HG03097 (cell line): Measurements from ENCODE around the gene TLE6.
A peak's percentile ranks its signal among the peaks of the same experiment; 100 is the strongest.
"Not testable (repeated sequence)": the region's sequence is repeated elsewhere in the genome, so short reads cannot be mapped to it uniquely, and the experiment has no call there.

Experiments used
- ATAC-seq: cut with Tn5 transposase; IDR thresholded peaks from one replicate; pipeline ENCODE4 v1.9.1; 2021; ENCODE audit not compliant: unreplicated experiment, low FRiP score

The TLE6 gene

GRCh38 chr19:2977001-2977745 lies at the start of gene TLE6:
Gene TLE6, plus strand, starts transcription at chr19:2977564. Its CDS starts 670 bp downstream, at chr19:2978234.
- peak; percentile 93 for ATAC-seq

- ATAC-seq, result no peak
These were observed 43.9 kb upstream of the TLE6 start for GRCh38 chr19:2933490-2933910.

GRCh38 chr19:2935863-2936262 lies 41.5 kb upstream of the TLE6 start:
- ATAC-seq, result not testable (repeated sequence)

GRCh38 chr19:2942928-2943640 lies 34.3 kb upstream of the TLE6 start:
- ATAC-seq, result no peak

GRCh38 chr19:2944403-2944774 lies 33.0 kb upstream of the TLE6 start:
- peak; percentile 8 for ATAC-seq

- ATAC-seq, result peak; percentile 94
These were observed 32.4 kb upstream of the TLE6 start, which contains the start of gene ZNF77 for GRCh38 chr19:2944775-2945574. Gene ZNF77, minus strand, starts transcription at chr19:2944971. Its CDS starts 131 bp downstream, at chr19:2944840.

- no peak for ATAC-seq
These were observed 31.7 kb upstream of the TLE6 start for GRCh38 chr19:2945575-2946184.

GRCh38 chr19:2949939-2950285 lies 27.5 kb upstream of the TLE6 start:
- ATAC-seq, result no peak

- ATAC-seq, result peak; percentile 94
These were observed 26.9 kb upstream of the TLE6 start for GRCh38 chr19:2950286-2951124.

GRCh38 chr19:2952953-2953481 lies 24.3 kb upstream of the TLE6 start:
- no peak for ATAC-seq

- no peak for ATAC-seq
These were observed 20.2 kb upstream of the TLE6 start for GRCh38 chr19:2957160-2957559.

GRCh38 chr19:2960120-2960519 lies 17.2 kb upstream of the TLE6 start:
- no peak for ATAC-seq

- no peak for ATAC-seq
These were observed 15.2 kb upstream of the TLE6 start for GRCh38 chr19:2962018-2962670.

- ATAC-seq, result no peak
These were observed 14.2 kb upstream of the TLE6 start for GRCh38 chr19:2963122-2963521.

GRCh38 chr19:2963631-2964030 lies 13.7 kb upstream of the TLE6 start:
- ATAC-seq, result not testable (repeated sequence)

- ATAC-seq, result no peak
These were observed 12.5 kb upstream of the TLE6 start for GRCh38 chr19:2964874-2965273.

GRCh38 chr19:2967972-2968371 lies 9.4 kb upstream of the TLE6 start:
- no peak for ATAC-seq

- ATAC-seq, result no peak
These were observed 8.3 kb upstream of the TLE6 start for GRCh38 chr19:2969104-2969504.

- no peak for ATAC-seq
These were observed 7.0 kb upstream of the TLE6 start for GRCh38 chr19:2970201-2970835.
